Measurements from ENCODE around the gene B4GALT2.

The B4GALT2 gene

DNA sequence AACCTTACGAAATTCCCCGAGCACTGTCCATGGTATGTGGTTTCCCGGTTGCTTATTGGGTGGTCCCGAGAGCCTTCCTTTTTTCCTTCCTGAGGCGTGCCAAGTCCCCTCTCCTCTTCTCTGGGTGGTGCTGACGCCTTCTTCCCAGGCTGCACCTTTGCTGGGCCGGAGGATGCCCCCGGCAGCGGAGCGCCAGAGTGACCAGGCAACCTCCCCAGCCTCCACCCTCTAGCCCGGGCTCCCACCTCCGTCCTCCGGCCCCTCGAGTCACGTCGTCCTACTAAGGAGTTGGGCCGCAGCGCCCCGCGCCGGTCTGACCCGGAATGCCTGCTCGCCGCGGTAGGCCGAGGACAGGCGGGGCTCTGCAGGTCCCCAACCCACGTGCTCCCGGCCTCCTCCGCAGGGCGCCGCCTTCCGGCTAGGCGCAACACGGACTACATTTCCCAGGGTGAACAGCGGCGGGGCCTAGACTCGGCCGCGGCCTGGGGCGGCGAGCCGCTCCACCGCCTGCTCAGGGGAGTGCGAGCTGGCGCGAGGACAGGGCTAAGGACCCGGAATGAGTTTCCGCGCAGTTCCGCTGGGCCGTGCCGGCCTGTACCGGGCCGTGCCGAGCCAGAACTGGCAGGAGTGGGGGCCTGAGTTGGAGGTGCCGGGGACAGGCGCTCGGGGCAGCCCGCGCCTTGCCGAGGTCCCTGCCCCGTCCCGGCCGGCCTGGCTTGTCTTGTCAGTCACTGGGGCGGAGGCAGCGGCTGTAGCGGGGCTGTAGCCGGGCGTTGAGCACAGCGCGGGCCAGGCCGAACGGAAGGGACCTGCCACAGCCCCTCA lies 32.6 kb upstream of the B4GALT2 start, which contains the start of gene IPO13:
Gene IPO13, plus strand, starts transcription at position 715 of the 825 bp plus-strand sequence. CDS start 651 bp downstream, outside the sequence.
- peak; percentile 95 for DNase-seq (ENCODE audit: low spot score)

DNA sequence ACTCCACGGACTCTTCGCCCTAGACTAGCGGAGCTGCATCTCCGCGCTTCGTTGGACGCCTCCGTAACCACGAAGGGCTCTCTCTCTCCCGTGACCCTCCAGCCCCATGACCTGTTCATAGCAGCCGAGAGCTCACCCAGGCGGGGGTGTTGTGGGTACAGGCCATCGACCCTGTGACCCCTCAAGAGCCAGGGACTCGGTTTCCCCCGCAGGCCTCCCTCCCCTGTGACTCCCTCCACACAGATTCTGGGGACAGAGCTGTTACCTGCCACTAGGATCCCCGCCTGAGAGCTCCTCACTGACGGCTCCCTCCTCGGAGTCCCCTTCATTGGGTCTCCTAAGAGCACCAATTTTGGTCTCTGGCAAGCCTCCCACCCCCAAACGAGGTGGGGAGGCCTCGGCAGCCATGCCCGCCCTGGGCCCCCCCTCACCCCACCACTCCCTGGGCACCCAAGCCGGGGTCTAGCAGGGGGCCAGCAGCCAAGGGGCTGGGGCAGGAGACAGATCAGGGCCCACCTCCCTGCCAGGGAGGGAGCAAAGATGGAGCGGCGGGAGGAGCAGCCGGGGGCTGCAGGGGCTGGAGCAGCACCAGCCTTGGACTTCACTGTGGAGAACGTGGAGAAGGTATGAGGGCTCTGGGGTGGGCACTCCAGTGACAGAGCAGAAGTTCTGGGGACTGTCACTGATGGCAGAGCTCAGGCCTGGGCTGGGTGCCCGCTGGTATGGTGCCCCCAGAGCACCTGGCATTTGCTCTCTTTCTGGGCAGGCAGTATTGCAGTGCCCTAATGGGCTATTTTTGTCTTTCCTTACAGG lies 31.7 kb upstream of the B4GALT2 start:
- DNase-seq (ENCODE audit: low spot score): no peak

DNA sequence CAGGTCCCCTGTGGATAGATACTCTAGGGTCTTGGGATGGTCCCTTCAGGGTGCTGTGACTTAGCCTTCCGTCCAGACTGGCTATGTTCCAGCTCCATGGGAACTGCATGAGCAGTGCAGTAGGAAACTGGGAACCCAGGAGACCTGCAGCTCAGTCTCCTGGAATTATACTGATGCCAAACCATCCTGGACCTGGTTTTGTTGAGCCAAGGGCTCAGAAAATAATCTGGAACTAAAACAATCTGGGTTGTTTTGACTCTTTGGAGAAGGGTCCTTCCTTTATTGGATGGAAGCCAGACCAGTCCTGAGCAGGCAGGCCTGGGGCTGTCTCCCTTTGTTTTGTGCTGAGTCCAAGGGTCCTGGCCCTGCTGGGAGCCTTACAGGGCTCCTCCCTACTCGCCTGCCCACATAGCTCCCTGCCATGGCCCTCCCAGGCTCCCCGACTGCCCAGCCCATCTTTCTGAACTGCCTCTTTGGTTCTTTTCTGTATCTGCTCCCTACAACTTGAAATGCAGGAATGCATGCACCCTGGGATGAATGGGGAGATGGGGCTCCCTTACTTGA lies 31.1 kb upstream of the B4GALT2 start:
- DNase-seq (ENCODE audit: low spot score): no peak

DNA sequence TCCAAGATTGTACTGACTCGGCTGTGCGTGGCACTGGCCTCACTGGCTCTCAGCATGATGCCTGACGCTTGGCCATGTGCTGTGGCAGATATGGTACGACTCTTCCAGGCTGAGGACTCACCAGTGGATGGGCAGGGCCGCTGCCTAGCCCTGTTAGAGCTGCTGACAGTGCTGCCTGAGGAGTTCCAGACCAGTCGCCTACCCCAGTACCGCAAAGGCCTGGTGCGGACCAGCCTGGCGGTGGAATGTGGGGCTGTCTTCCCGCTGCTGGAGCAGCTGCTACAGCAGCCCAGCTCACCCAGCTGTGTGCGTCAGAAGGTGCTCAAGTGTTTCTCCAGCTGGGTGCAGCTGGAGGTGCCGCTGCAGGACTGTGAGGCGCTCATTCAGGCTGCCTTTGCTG lies 29.3 kb upstream of the B4GALT2 start:
- no peak for DNase-seq (ENCODE audit: low spot score)

DNA sequence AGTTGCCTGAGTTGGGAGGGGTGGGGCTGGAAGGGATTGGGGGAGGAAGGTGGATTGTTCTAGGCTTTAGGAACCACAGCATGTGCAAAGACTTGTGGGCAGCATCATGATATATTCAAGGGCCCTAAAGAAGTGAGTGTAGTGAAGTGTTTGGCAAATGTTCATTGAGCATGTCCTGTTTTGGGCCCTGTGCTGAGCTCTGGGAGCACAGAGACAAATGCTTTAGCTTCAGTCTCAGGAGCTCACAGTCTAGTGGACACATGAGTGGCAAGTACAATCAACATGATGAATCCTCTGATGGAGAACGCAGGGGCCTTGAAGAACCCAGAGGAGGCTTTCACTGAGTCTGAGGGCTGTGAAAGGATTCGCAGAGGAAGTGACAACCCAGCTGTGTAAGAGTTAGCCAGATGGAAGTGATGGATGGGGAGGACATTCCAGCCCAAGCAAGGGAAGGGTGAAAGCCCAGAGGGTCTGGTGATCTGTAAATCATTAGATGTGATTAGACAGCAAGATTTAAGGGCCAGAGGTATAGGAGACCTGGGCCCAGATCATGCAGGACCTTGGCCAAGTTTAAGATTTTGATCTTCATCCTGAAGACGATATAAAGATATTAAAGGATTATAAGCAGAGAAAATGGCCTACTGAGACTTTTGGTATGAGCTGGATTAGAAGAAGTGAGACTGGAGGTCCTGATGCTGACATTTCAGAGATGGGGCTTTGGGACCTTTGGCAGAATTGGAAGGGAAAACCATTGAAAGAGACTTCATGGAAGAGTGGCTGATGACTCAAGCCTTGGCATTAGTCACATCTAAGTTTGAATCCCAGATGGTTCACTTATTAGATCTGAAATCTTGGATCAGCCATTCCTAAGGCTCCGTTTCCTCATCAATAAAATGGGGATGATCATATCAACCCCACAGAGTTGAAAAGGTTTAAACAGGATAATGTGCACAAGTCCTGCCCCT lies 27.7 kb upstream of the B4GALT2 start:
- no peak for DNase-seq (ENCODE audit: low spot score)

DNA sequence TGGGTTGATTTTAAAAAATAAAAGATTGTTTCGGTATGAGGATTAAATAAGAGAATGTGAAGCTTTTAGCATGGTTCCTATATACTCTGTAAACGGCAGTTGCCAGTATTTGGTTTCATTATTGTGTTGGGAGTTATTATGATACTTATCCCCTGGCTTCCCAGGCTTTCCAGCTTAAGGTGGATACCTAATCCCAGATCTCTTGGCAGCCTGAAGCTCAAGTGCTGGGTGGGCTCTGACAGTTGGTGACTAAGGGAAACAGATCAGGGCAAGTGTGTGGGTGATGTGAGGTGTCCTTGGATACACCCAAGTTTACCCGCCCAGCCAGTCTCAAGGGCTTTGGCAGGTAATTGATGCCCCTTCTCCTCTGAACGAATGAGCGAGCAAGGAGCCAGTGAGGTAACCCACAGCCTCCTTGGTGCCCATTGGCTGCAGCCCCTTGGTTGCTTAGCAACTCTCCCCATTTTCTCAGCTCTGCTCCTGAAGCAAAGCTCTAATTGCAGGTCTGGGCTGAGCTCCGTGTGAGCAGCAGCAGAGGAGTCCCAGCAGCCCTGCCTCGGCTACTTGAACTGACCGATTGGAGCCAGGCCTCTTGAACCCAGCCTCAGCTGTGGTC lies 26.2 kb upstream of the B4GALT2 start:
- peak; percentile 88 for DNase-seq (ENCODE audit: low spot score)

DNA sequence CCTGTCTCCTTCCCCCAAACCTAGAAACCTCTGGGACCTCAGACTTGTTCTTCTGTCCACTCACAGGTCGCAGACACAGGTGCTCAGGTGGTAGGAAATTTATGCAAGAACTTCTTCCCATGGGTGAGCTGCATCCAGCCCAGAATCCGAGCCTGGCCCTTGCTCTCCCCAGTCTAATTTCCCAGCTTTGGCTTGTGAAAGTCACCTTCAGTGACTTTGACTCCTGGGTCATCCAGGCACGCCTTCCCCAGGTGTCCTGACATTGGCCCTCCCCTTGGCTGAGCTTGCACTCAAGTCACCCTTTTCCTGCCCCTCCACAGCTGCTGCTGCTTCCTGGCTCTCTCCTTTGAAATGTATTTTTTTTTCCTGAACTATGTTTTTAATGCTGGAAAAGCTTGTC lies 25.6 kb upstream of the B4GALT2 start:
- DNase-seq (ENCODE audit: low spot score): no peak

DNA sequence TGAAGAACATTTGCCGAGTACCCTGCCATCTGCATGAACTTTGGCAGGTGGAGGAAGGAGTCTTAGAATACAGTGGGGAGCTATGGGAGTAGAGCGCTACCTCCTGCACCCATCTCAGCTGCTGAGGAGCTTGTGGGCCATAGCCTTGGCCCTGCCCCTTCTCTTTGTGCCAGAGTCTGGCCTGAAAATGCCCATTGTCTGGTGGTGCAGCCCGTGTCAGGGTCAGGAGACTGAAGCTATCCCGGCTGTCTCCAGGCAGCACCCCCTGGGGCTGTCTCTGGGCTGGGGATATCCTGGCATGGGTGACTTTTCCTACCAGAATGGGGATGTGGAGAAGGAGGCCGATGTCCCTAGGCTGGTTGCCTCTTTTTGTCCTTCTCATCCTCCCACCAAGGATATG lies 25.0 kb upstream of the B4GALT2 start:
- DNase-seq (ENCODE audit: low spot score): no peak

DNA sequence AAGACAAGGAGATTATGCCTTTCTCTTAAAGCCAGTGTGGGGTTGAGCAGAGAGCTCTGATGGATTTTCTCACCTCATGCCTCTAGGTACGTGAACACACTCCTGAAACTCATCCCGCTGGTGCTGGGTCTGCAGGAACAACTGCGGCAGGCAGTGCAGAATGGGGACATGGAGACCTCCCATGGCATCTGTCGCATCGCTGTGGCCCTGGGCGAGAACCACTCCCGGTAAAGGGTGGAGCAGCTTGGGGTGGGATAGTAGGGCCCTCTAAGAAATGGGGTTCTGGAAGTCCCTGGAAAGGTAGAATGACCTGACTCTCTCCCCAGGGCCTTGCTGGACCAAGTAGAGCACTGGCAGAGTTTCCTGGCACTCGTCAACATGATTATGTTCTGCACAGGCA lies 22.8 kb upstream of the B4GALT2 start:
- DNase-seq (ENCODE audit: low spot score): no peak

DNA sequence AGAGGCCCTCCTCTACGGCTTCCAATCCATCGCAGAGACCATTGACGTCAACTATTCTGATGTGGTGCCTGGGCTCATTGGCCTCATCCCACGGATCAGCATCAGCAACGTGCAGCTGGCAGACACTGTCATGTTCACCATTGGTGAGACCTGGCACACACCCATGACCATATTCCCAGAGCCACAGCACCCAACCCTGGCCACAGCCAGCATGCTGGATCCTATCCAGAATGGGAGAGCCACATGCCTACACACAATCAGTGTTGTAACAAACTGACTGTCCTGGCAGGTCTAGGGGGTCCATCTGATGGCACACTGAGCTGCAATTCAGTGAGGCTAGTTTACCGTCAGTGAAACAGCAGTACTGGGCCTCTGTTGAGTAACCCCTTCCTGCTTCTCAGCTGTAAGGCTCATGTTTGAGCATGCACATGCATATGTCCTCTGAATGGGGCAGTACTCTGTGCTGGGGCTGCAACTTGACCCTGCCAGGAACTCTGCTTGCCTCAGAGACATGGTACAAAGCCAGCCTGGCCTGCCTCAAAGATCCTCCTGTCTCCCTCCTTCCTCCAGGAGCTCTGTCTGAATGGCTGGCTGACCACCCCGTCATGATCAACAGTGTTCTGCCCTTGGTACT lies 21.5 kb upstream of the B4GALT2 start:
- DNase-seq (ENCODE audit: low spot score): no peak

DNA sequence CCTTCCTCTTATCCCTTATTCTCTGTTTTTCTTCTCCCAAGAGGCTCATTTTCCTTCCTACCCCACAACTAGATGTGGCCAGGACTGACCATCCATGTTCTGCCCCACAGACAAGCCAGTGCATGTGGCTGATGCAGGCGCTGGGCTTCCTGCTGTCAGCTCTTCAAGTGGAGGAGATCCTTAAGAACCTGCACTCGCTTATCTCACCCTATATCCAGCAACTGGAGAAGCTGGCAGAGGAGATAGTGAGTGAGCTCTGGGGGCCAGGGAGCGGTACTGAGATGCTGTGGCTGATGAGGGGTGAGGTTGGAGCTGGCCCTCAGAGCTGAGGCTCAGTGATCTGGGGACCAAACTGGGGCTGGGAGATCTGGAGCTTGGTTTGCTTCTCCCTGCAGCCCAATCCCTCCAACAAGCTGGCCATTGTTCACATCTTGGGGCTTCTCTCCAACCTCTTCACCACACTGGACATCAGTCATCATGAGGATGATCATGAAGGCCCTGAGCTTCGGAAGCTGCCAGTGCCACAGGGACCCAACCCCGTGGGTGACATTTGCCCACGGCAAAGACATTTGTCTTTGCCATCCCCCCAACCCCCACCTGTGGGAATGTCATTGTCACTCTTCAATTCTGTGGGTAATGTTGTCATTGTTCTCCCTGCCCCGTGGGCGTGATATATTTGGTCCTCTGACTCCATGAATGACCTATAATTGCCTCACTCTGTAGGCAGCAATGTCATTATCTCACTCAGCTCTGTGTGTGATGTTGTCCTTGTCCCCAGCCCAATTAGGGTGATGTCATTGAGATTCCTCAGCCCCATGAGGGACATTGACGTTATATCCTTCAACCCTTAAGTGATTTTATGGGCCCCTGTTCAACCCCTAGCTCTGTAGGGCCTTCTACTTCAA lies 20.4 kb upstream of the B4GALT2 start:
- no peak for DNase-seq (ENCODE audit: low spot score)

DNA sequence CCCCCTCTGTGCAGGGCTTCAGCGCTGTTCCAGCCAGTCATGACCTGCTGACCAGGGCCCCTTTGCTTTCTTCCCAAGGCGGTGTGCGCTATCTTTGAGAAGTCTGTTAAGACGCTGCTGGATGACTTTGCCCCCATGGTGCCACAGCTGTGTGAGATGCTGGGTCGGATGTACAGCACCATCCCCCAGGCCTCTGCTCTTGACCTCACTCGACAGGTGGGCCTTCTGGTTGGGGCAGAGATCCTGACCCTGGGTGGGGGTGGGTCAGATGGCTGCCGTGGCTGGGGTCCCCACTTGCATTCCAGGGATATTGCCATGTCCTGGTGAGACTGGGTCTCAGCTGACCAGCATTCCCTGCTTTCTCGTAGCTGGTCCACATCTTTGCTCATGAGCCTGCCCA lies 18.2 kb upstream of the B4GALT2 start:
- DNase-seq (ENCODE audit: low spot score): no peak

DNA sequence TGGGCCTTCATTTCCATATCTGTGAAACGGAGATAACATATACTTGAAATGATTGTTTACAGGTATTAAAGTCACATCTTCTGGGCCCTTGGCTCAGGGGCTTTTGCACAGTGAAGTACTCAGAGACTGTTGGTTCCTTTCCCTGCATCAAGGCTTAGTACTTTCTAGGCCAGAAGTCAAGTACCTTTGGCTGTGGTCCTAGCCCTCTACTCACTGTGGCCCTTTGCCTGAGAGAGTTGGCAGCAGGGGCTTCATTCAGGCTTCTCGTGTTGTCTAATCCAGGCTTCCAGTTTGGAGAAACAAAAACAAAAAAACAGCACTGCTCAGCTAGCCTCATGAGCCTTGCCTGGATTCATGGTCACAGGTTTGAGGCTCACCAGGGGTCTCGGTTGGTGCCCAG lies 17.3 kb upstream of the B4GALT2 start:
- no peak for DNase-seq (ENCODE audit: low spot score)

DNA sequence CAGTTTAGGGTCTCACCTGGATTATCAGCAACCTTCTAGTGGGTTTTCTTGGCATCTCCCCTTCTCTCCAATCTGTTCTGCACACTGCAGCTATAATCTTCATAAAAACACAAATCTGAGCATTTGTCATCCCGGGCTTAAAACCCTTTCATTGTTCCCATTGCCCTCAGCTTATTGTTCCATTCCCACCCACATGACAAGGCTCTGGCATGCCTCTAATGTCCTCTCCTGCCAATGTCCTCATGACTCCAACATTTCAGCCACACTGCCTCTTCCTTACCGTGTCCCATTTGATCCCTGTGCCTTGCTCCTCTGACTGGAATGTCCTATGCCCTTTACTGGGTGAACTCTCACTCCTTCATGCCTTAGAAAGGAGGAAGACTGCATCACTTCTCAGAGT lies 16.7 kb upstream of the B4GALT2 start:
- no peak for DNase-seq (ENCODE audit: low spot score)

DNA sequence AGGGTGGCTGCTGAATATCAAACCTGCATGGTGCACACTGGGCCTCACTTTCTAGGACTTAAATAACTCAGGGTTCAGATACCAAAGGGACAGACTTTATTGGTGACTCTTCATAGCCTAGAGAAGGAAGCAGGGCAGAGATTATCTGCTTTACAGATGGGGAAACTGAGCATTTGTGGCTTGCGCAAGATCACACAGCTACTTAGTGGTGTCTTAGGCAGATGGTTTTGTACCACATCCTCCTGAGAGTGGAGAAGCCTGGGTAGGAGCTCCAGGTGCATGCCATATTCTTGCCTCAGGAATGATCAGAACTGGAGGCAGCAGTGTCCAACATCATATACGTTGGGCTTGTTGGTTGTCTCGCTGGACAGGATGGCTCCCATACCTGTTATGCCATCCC lies 16.0 kb upstream of the B4GALT2 start:
- DNase-seq (ENCODE audit: low spot score): no peak

DNA sequence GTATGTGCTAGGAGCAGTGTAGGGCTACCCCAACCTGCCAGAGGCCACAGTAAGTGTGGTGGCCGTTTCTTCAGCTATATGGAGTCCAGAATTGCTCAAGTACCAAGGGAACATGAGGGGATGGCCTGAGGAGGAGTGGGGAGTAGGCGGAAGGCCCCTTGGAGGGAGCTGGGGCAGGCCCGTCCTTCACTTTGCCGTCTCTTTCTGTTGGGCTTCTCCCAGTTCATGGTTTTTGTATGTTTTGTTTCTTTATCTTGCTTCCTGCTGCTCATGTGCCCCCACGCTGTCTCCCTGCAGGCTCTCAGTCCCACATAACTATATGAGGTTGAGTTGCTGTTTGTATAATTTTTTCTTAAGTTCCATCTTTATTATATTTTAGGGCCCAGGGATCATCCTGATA lies 15.1 kb upstream of the B4GALT2 start:
- DNase-seq (ENCODE audit: low spot score): no peak

DNA sequence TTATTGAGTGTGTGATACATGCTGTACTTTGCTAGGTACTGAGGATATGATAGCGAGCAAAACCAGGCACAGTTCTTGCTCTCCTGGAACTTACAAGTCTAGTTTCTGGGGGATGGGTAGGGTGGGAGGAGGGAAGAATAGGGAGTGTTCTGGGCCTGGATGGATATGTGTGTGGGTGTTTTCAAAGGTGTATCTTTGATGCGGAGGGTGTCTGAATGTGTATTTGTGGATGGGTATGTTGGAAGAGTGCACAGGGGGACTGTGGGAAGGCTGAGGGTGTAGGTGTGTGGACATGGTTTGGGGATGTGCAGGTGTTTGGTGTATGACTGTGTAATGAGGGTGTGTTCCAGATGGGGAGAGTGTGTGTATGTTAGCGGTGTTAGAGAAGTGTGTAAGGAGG lies 13.7 kb upstream of the B4GALT2 start:
- no peak for DNase-seq (ENCODE audit: low spot score)

DNA sequence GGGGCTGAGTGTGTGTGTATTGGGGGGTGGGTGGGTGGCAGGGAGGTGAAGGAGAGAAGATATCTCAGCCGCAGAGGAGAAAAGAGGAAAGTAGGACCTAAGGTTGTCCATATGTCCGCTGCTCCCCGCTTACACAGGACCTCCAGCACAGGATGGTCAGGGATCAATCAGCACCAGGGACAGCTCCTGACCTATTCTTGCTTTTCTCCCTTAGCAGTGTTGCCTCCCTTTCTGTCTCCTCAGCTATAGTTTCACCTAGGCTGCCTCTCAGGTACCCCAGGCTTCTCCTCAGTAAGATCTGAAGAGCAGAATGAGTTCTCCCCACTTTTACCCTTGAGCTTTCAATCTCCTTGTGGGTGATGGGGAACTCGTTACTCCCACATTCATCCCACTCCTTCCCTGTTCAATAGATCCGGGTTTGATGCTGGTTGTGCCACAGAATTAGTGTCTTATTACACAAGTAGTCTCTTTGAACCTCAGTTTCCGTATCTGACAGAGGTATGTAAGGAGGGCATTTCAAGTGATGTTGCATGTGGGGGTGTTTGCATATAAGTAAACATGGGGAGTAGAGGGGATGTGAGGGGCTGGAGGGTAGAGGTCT lies 10.6 kb upstream of the B4GALT2 start:
- no peak for DNase-seq (ENCODE audit: low spot score)

DNA sequence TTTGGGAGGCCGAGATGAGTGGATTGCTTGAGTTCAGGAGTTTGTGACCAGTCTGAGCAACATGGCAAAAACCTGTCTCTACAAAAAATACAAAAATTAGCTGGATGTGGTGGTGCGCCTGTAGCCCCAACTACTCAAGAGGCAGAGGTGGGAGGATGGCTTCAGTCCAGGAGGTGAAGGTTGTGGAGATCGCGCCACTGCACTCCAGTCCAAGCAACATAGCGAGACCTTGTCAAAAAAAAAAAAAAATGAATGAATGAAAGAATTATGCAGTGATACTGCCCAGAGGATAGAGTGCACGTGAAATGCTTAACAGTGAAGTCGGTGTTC lies 9.6 kb upstream of the B4GALT2 start:
- DNase-seq (ENCODE audit: low spot score): no peak

All from SK-N-DZ (cell line).